Femur (tissue), 1 donor: ENCODE data around the gene DSCAML1.

ENCODE experiments used
- DNase-seq: peaks from one replicate; pipeline ENCODE4 v3.0.0-alpha.2; 2017

Gene DSCAML1

DNA sequence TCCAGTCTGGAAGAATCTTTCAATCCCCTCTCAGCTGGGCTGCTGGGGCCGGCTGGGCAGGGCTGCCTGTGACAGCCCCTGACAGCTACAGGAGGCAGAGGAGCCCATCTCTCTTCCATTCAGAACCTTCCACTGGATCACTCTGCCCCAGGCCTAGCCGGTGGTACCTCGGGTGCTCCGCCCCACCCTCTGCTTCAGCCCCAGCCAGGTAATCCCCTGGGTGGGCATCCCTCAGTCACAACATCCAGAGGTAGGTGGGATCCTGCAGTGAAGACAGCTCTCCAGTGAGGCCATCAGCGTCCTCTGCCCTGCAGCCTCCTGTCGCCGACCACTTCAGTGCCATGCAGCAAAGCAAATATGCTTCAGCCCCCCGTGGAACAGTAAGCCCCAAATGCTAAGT is 223.7 kb downstream of the DSCAML1 start:
- no peak for DNase-seq

GRCh38 chr11:117572671-117573070 is 224.3 kb downstream of the DSCAML1 start:
- no peak for DNase-seq

- no peak for DNase-seq
Measured at GRCh38 chr11:117572129-117572528, 224.9 kb downstream of the DSCAML1 start.

GRCh38 chr11:117570701-117571100 is 226.3 kb downstream of the DSCAML1 start:
- DNase-seq, result no peak

GRCh38 chr11:117569911-117570310 is 227.1 kb downstream of the DSCAML1 start:
- DNase-seq, result no peak

- DNase-seq, result no peak
Measured at GRCh38 chr11:117565709-117566108, 231.3 kb downstream of the DSCAML1 start.

DNA sequence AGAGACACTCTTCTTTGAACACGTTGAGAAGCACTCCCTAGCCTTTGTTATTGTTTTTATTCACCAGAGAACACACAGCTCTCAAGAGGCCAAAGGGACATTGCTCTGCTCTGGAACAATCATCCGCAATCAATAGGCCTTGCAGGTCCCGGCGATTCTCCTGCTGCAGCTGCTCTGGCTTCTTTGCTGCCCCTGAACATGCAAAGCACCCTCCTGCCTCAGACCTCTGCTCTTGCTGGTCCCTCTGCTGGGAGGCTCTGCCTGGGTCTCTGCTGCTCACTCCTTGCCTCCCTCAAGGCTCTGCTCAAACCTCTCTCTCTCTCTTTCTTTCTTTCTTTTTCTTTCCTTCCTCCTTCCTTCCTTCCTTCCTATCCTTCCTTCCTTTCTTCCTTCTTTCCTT is 232.7 kb downstream of the DSCAML1 start:
- DNase-seq, result no peak

GRCh38 chr11:117563556-117563955 is 233.5 kb downstream of the DSCAML1 start:
- DNase-seq, result no peak

- DNase-seq, result no peak
Measured at GRCh38 chr11:117562136-117562535, 234.9 kb downstream of the DSCAML1 start.

GRCh38 chr11:117560780-117561530 is 236.1 kb downstream of the DSCAML1 start:
- no peak for DNase-seq

GRCh38 chr11:117559698-117560097 is 237.3 kb downstream of the DSCAML1 start:
- DNase-seq, result no peak

DNA sequence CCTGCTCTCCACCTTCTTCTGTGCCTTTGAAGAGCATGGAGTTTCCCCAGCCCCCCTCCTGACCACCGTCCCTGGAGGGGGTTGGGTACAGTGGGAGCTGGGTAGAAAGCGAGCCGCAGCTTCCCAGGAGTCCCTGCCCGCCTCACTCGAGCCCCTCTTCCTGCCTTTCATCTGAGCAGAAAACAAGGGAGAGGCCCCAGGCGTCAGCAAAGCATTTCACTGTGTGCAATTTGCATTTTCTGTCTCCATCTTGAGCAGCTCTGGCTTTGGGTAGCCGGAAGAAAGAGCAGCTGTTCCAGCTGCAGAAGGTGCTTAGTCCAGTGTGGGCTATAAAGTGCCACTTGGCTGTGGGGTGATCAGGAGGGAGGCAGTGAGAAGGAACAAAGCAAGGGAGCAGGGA is 239.7 kb downstream of the DSCAML1 start:
- no peak for DNase-seq

DNA sequence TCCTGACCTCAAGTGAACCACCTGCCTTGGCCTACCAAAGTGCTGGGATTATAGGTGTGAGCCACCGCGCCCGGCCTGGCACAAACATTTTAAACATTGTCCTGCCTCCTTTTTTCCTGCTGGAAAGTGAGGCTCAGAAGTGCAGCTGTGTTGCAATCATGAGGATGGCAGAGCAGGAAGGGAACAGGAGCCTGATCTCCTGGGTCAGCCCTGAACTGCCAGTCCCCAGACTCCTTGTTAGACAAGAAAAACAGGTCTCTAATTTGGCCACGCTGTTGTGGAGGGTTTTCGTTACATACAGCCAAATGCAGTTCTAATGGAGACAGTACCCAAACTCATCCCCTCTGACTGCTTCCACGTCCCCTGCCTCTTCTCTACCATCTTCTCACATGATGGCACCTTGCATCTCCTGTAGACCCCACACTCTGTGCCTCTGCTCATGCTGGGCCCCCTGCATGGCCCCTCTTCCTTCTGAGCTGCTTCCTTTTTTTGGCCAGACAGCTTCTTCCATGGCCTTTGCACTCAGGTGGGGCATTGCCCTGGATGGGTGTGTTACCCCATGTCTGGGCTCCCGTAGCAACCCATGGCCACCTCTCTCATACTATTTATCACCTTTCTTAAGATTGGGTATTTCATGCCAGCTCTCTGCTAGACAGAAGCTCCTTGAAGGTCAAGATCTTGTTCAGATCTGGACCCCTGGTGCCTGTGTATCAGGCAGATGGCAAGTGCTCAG is 242.2 kb downstream of the DSCAML1 start:
- no peak for DNase-seq

- no peak for DNase-seq
Measured at GRCh38 chr11:117552626-117553025, 244.4 kb downstream of the DSCAML1 start.

GRCh38 chr11:117551761-117552343 is 245.2 kb downstream of the DSCAML1 start:
- no peak for DNase-seq

DNA sequence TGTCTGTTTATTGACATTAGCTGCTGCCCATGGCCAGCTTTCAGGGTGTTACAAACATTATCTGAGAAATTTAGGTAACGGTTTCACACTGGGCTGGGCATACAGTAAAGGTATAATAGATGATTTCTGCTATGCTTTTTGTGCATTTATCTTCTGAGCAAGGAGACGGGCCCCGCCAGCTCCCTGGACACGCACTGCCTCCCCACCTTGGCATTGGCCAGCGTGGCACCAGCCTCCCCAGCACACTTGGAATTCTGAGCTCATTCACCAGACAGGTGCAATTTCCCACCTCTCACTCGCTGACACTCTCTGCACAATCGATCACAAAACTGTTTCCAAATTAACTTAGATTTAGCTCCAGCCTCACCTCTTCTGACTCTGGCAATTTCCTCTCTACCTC is 246.6 kb downstream of the DSCAML1 start:
- no peak for DNase-seq

DNA sequence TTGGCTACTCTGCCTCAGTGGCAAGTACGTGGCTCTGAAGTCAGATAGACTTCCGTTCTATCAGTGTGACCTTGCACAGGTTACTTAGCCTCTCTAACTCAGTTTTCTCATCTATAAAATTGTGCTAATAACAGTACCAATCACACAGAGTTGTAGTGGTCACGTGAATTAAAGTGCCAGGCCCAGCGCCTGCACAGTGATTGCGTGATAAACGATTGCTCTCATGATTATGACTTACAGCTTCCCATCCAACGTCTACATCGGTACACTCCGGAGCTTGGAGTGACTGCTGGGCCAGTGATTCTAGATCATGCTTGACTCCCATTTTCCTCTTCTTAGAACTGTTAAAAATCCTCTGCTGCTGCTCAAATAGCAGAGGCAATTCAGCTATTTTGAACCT is 247.6 kb downstream of the DSCAML1 start:
- no peak for DNase-seq

- DNase-seq, result no peak
Measured at GRCh38 chr11:117548876-117549275, 248.1 kb downstream of the DSCAML1 start.

- no peak for DNase-seq
Measured at GRCh38 chr11:117547946-117548345, 249.1 kb downstream of the DSCAML1 start.

DNA sequence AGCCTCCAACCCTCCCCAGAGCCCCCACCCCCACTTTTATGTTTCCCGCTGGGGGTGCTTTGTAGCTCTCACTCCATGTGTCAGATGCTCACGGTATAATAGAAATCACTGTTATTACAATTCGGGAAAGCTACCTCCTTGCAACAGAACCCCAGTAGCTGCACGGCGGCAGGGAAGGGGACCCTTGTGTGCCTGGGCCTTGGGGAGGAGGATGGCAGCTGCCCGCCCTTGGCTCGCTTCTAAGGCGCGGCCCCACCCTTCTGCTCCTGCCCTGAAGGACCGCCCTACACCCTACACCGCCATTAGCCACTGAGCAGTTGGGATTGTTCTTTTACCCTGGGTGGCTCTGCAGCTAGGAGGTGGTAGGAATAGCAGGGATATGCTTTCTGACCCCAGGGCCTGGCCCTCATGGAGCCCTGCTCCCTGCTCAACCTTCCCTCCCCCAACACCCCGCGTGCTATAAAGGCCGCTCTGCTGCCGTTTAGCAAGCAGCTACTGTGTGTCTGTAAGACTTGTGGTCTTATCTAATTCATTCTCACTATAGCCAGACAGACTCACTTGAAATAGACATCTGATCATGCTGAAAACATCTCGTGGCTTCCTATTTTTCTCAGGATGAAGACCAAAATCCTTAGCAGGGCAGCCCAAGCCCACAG is 249.7 kb downstream of the DSCAML1 start:
- no peak for DNase-seq

GRCh38 chr11:117546431-117547194 is 250.4 kb downstream of the DSCAML1 start:
- DNase-seq, result no peak

- no peak for DNase-seq
Measured at GRCh38 chr11:117545706-117546105, 251.3 kb downstream of the DSCAML1 start.
